HG03175 (cell line): Measurements from ENCODE around the gene PTMS.

Experiments used
- ATAC-seq: cut with Tn5 transposase; IDR thresholded peaks from one replicate; pipeline ENCODE4 v1.9.1; 2021; ENCODE audit warnings: mild to moderate bottlenecking, moderate library complexity; ENCODE audit not compliant: unreplicated experiment

Gene PTMS

GRCh38 chr12:6787309-6787708 lies 21.1 kb downstream of the PTMS start:
- no peak for ATAC-seq

GRCh38 chr12:6788972-6789924 lies 23.1 kb downstream of the PTMS start, which contains the start of gene CD4:
CD4 (plus strand) TSS chr12:6789528; CDS start chr12:6800139, 10,611 bp downstream.
- ATAC-seq, result no peak

- no peak for ATAC-seq
These were observed 24.5 kb downstream of the PTMS start for GRCh38 chr12:6790496-6791150.

- ATAC-seq, result no peak
These were observed 25.9 kb downstream of the PTMS start for GRCh38 chr12:6791931-6792520.

GRCh38 chr12:6792522-6793201 lies 26.5 kb downstream of the PTMS start:
- no peak for ATAC-seq

- no peak for ATAC-seq
These were observed 28.9 kb downstream of the PTMS start for GRCh38 chr12:6795088-6795487.

GRCh38 chr12:6796576-6796975 lies 30.4 kb downstream of the PTMS start:
- ATAC-seq, result no peak

- no peak for ATAC-seq
These were observed 33.0 kb downstream of the PTMS start for GRCh38 chr12:6799147-6799546.

- no peak for ATAC-seq
These were observed 41.0 kb downstream of the PTMS start for GRCh38 chr12:6807170-6807569.

- ATAC-seq, result no peak
These were observed 42.9 kb downstream of the PTMS start for GRCh38 chr12:6809056-6809455.

- no peak for ATAC-seq
These were observed 44.6 kb downstream of the PTMS start for GRCh38 chr12:6810758-6811157.

GRCh38 chr12:6813363-6813762 lies 47.2 kb downstream of the PTMS start:
- no peak for ATAC-seq

GRCh38 chr12:6816598-6816997 lies 50.4 kb downstream of the PTMS start:
- no peak for ATAC-seq

GRCh38 chr12:6817098-6817497 lies 50.9 kb downstream of the PTMS start:
- no peak for ATAC-seq

- no peak for ATAC-seq
These were observed 51.5 kb downstream of the PTMS start for GRCh38 chr12:6817662-6818157.

GRCh38 chr12:6818222-6818621 lies 52.1 kb downstream of the PTMS start:
- ATAC-seq, result no peak

GRCh38 chr12:6818645-6819044 lies 52.5 kb downstream of the PTMS start:
- ATAC-seq, result no peak

- no peak for ATAC-seq
These were observed 53.2 kb downstream of the PTMS start for GRCh38 chr12:6819106-6820030.

- no peak for ATAC-seq
These were observed 54.0 kb downstream of the PTMS start for GRCh38 chr12:6820166-6820565.
